ENCODE data around the gene PRDM1. TPM values are rescaled to one million over a fixed set of nuclear protein-coding genes. Genes with fewer than 3 reads are reported as not detected.

Gene PRDM1
- 0.11 and 0.54 TPM in 2 replicates for total RNA-seq (2014; rRNA removed; shearing (Covaris generic); ENCODE audit: low replicate concordance)

GRCh38 chr6:106085984-106086813, at the start of gene PRDM1:
Gene PRDM1, plus strand, starts transcription at chr6:106086336. Its CDS starts 218 bp downstream, at chr6:106086554.
- H3K36me3 ChIP-seq (ENCODE audit: insufficient read depth, low read length), result no peaks in the 10 kb centered on the region
- peak within 1 kb of the TSS; percentile 69 for H3K4me3 ChIP-seq (ENCODE audit: low read length)
- H4K20me1 ChIP-seq (ENCODE audit: insufficient read depth, low read depth, low read length), result no peaks in the 10 kb centered on the region
- peak within 1 kb of the TSS; percentile 92 for H3K4me2 ChIP-seq (ENCODE audit: low read depth, low read length, poor library complexity, severe bottlenecking)
- peak; percentile 83 for DNase-seq
- H3K9ac ChIP-seq (ENCODE audit: low read length), result peak within 1 kb of the TSS; percentile 47
- H2AFZ ChIP-seq (ENCODE audit: low read length), result peak within 1 kb of the TSS; percentile 68
- H3K79me2 ChIP-seq (ENCODE audit: low read length), result no peaks in the 10 kb centered on the region
- no peaks in the 10 kb centered on the region for H3K9me2 ChIP-seq (replicated peaks; ENCODE audit: insufficient read depth, low read length)
- peak within 1 kb of the TSS; percentile 76 for H3K27ac ChIP-seq (ENCODE audit: low read length)
- peaks cover 2% of the 10 kb centered on the region; the same call in 1 of the 2 replicates for H3K27me3 ChIP-seq (ENCODE audit: low read length)
- no peaks in the 10 kb centered on the region for H3K9me3 ChIP-seq (ENCODE audit: low read length)
- H3K4me1 ChIP-seq (ENCODE audit: low read length), result peaks cover 62% of the 10 kb centered on the region

- no peaks in the 10 kb centered on the region; the same call in 1 of the 2 replicates for H3K4me1 ChIP-seq (ENCODE audit: low read length)
Measured at GRCh38 chr6:106037060-106037459, 49.1 kb upstream of the PRDM1 start.

GRCh38 chr6:106039897-106040592, 46.1 kb upstream of the PRDM1 start:
- H3K4me1 ChIP-seq (ENCODE audit: low read length), result no peaks in the 10 kb centered on the region; the same call in 1 of the 2 replicates
- H3K4me3 ChIP-seq (ENCODE audit: low read length), result no peak overlapping the region
- no peaks in the 10 kb centered on the region for H3K9me3 ChIP-seq (ENCODE audit: low read length)
- DNase-seq, result no peak
- H3K4me2 ChIP-seq (ENCODE audit: low read depth, low read length, poor library complexity, severe bottlenecking), result no peak overlapping the region
- H3K79me2 ChIP-seq (ENCODE audit: low read length), result no peaks in the 10 kb centered on the region
- peak overlapping the region; percentile 59; the same call in 1 of the 2 replicates for H2AFZ ChIP-seq (ENCODE audit: low read length)
- no peaks in the 10 kb centered on the region for H3K36me3 ChIP-seq (ENCODE audit: insufficient read depth, low read length)
- H3K27ac ChIP-seq (ENCODE audit: low read length), result no peak overlapping the region
- no peak overlapping the region for H3K9ac ChIP-seq (ENCODE audit: low read length)
- H3K27me3 ChIP-seq (ENCODE audit: low read length), result no peaks in the 10 kb centered on the region
- no peaks in the 10 kb centered on the region for H3K9me2 ChIP-seq (replicated peaks; ENCODE audit: insufficient read depth, low read length)
- H4K20me1 ChIP-seq (ENCODE audit: insufficient read depth, low read depth, low read length), result no peaks in the 10 kb centered on the region

More at GRCh38 chr6:106037060-106037459, 49.1 kb upstream of the PRDM1 start:
- DNase-seq, result no peak
- Histone ChIP-seq H3K4me3 (ENCODE audit: low read length) (no peak overlapping the region), H3K27me3 (ENCODE audit: low read length) (no peaks in the 10 kb centered on the region), H3K9me3 (ENCODE audit: low read length) (no peaks in the 10 kb centered on the region), H4K20me1 (ENCODE audit: insufficient read depth, low read depth, low read length) (no peaks in the 10 kb centered on the region), H3K9ac (ENCODE audit: low read length) (no peak overlapping the region), H3K9me2 (replicated peaks; ENCODE audit: insufficient read depth, low read length) (no peaks in the 10 kb centered on the region), H3K4me2 (ENCODE audit: low read depth, low read length, poor library complexity, severe bottlenecking) (no peak overlapping the region), H3K27ac (ENCODE audit: low read length) (no peak overlapping the region), H3K79me2 (ENCODE audit: low read length) (no peaks in the 10 kb centered on the region), H2AFZ (ENCODE audit: low read length) (no peak overlapping the region), H3K36me3 (ENCODE audit: insufficient read depth, low read length) (no peaks in the 10 kb centered on the region)

- Histone ChIP-seq H4K20me1 (ENCODE audit: insufficient read depth, low read depth, low read length) (no peaks in the 10 kb centered on the region), H3K4me2 (ENCODE audit: low read depth, low read length, poor library complexity, severe bottlenecking) (no peak overlapping the region), H3K27me3 (ENCODE audit: low read length) (no peaks in the 10 kb centered on the region), H3K79me2 (ENCODE audit: low read length) (no peaks in the 10 kb centered on the region), H3K9me3 (ENCODE audit: low read length) (no peaks in the 10 kb centered on the region), H3K4me3 (ENCODE audit: low read length) (no peak overlapping the region), H3K36me3 (ENCODE audit: insufficient read depth, low read length) (no peaks in the 10 kb centered on the region), H3K9ac (ENCODE audit: low read length) (no peak overlapping the region), H2AFZ (ENCODE audit: low read length) (no peak overlapping the region), H3K4me1 (ENCODE audit: low read length) (no peaks in the 10 kb centered on the region; the same call in 1 of the 2 replicates), H3K9me2 (replicated peaks; ENCODE audit: insufficient read depth, low read length) (no peaks in the 10 kb centered on the region), H3K27ac (ENCODE audit: low read length) (no peak overlapping the region)
- no peak for DNase-seq
Measured at GRCh38 chr6:106044151-106044550, 42.0 kb upstream of the PRDM1 start.

DNA sequence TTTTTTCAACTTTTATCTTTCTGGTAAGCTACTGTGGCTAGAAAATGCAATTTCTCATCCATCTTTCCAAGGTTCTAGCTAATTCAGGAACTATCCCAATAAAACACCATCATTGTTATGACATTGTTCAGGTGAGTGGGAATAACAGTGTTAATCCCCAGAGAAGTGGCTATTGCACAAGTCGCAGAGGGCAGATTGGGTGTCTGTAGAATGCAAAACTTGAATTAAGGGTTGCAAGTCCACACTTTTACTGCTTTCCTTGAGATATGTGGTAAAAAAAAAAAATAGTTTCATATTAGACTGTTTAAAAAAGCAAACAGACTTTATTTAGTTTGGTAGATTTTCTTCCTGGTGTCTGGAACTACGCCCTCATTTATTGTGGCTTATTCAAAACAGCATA, 41.1 kb upstream of the PRDM1 start:
- H3K4me1 ChIP-seq (ENCODE audit: low read length), result no peaks in the 10 kb centered on the region; the same call in 1 of the 2 replicates
- no peak overlapping the region for H3K9ac ChIP-seq (ENCODE audit: low read length)
- no peak overlapping the region for H3K27ac ChIP-seq (ENCODE audit: low read length)
- no peak for DNase-seq
- H3K4me2 ChIP-seq (ENCODE audit: low read depth, low read length, poor library complexity, severe bottlenecking), result no peak overlapping the region
- no peaks in the 10 kb centered on the region for H3K9me2 ChIP-seq (replicated peaks; ENCODE audit: insufficient read depth, low read length)
- H4K20me1 ChIP-seq (ENCODE audit: insufficient read depth, low read depth, low read length), result no peaks in the 10 kb centered on the region
- no peaks in the 10 kb centered on the region for H3K79me2 ChIP-seq (ENCODE audit: low read length)
- no peak overlapping the region for H2AFZ ChIP-seq (ENCODE audit: low read length)
- H3K9me3 ChIP-seq (ENCODE audit: low read length), result no peaks in the 10 kb centered on the region
- H3K27me3 ChIP-seq (ENCODE audit: low read length), result no peaks in the 10 kb centered on the region
- no peaks in the 10 kb centered on the region for H3K36me3 ChIP-seq (ENCODE audit: insufficient read depth, low read length)
- no peak overlapping the region for H3K4me3 ChIP-seq (ENCODE audit: low read length)

DNA sequence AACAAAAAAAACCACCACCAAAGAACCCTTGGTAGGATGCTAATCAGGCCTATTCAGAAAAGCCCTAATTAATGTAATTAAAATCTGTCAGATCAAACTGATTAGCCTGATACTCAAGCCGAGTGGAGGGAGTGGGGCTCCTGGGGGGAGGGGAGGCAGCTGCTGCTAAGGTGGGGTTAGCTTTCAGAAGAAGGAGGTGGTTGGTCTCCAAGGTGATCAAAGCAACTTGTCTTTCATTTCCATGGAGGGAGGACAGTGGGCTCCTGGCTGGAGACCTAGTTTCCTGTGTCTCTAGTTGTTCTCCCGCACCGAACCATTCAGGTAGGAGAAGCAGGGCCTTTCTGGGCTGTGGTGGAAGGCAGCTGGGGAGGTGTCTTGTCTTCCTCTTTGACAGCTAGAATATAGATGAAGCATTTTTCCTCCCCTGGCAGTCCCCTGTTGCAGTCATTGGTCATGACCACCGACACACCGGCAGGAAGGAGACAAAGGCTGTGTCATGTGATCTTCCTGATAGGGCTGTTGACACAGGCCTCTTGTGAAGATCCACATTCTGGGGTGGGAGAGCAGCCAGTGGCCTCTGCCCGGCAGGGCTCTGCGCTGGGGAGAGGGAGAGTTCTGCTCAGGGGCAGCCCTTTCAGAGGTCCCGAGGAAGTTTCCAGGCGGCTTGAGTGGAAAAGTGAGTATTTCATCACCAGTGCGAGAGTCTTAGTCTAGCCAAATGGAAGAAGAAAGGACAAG, 39.9 kb upstream of the PRDM1 start:
- DNase-seq, result no peak

DNA sequence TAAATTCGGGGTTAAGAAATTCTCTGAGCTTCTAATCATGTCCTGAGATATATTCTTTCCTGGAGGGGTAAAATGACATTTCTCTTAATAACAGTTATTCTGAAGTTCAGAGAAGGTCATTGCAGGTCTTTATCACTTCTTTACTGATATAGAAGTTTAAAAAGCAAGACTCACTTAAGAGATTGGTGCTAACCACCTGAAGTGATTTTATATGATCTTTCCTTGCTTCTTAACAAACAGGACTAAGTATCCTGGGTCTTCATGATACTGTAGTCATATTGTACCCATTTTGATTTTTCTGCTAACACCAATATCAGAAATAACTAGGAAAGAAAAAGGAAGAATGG, 39.3 kb upstream of the PRDM1 start:
- no peak for DNase-seq
- no peaks in the 10 kb centered on the region for H3K9me2 ChIP-seq (replicated peaks; ENCODE audit: insufficient read depth, low read length)
- H3K4me1 ChIP-seq (ENCODE audit: low read length), result no peaks in the 10 kb centered on the region
- H3K27me3 ChIP-seq (ENCODE audit: low read length), result no peaks in the 10 kb centered on the region
- H3K4me3 ChIP-seq (ENCODE audit: low read length), result no peak overlapping the region
- H3K9ac ChIP-seq (ENCODE audit: low read length), result no peak overlapping the region
- no peaks in the 10 kb centered on the region for H4K20me1 ChIP-seq (ENCODE audit: insufficient read depth, low read depth, low read length)
- H3K9me3 ChIP-seq (ENCODE audit: low read length), result no peaks in the 10 kb centered on the region
- H3K27ac ChIP-seq (ENCODE audit: low read length), result no peak overlapping the region
- H3K4me2 ChIP-seq (ENCODE audit: low read depth, low read length, poor library complexity, severe bottlenecking), result no peak overlapping the region
- H2AFZ ChIP-seq (ENCODE audit: low read length), result no peak overlapping the region
- no peaks in the 10 kb centered on the region for H3K36me3 ChIP-seq (ENCODE audit: insufficient read depth, low read length)
- H3K79me2 ChIP-seq (ENCODE audit: low read length), result no peaks in the 10 kb centered on the region

More for the DNA sequence above, 39.9 kb upstream of the PRDM1 start:
- Histone ChIP-seq H3K9me3 (ENCODE audit: low read length) (no peaks in the 10 kb centered on the region), H3K79me2 (ENCODE audit: low read length) (no peaks in the 10 kb centered on the region), H4K20me1 (ENCODE audit: insufficient read depth, low read depth, low read length) (no peaks in the 10 kb centered on the region), H3K9me2 (replicated peaks; ENCODE audit: insufficient read depth, low read length) (no peaks in the 10 kb centered on the region), H3K9ac (ENCODE audit: low read length) (no peak overlapping the region), H3K4me2 (ENCODE audit: low read depth, low read length, poor library complexity, severe bottlenecking) (no peak overlapping the region), H3K27me3 (ENCODE audit: low read length) (no peaks in the 10 kb centered on the region), H2AFZ (ENCODE audit: low read length) (no peak overlapping the region), H3K4me3 (ENCODE audit: low read length) (no peak overlapping the region), H3K4me1 (ENCODE audit: low read length) (no peaks in the 10 kb centered on the region), H3K36me3 (ENCODE audit: insufficient read depth, low read length) (no peaks in the 10 kb centered on the region), H3K27ac (ENCODE audit: low read length) (no peak overlapping the region)

GRCh38 chr6:106048336-106048735, 37.8 kb upstream of the PRDM1 start:
- H3K4me1 ChIP-seq (ENCODE audit: low read length), result no peaks in the 10 kb centered on the region
- H3K79me2 ChIP-seq (ENCODE audit: low read length), result no peaks in the 10 kb centered on the region
- no peaks in the 10 kb centered on the region for H3K9me2 ChIP-seq (replicated peaks; ENCODE audit: insufficient read depth, low read length)
- no peak overlapping the region for H3K4me3 ChIP-seq (ENCODE audit: low read length)
- DNase-seq, result no peak
- H3K9me3 ChIP-seq (ENCODE audit: low read length), result no peaks in the 10 kb centered on the region
- H3K27me3 ChIP-seq (ENCODE audit: low read length), result no peaks in the 10 kb centered on the region
- H2AFZ ChIP-seq (ENCODE audit: low read length), result no peak overlapping the region
- H3K9ac ChIP-seq (ENCODE audit: low read length), result no peak overlapping the region
- no peaks in the 10 kb centered on the region for H3K36me3 ChIP-seq (ENCODE audit: insufficient read depth, low read length)
- no peak overlapping the region for H3K4me2 ChIP-seq (ENCODE audit: low read depth, low read length, poor library complexity, severe bottlenecking)
- H3K27ac ChIP-seq (ENCODE audit: low read length), result no peak overlapping the region
- H4K20me1 ChIP-seq (ENCODE audit: insufficient read depth, low read depth, low read length), result no peaks in the 10 kb centered on the region
